Measurements from ENCODE around the gene HLA-DMB. TPM values are rescaled to one million over a fixed set of nuclear protein-coding genes. Genes with fewer than 3 reads are reported as not detected.

The HLA-DMB gene
- total RNA-seq, 4 donors from 2014 or later = 8.0 to 17.2 (median 11.0) TPM

DNA sequence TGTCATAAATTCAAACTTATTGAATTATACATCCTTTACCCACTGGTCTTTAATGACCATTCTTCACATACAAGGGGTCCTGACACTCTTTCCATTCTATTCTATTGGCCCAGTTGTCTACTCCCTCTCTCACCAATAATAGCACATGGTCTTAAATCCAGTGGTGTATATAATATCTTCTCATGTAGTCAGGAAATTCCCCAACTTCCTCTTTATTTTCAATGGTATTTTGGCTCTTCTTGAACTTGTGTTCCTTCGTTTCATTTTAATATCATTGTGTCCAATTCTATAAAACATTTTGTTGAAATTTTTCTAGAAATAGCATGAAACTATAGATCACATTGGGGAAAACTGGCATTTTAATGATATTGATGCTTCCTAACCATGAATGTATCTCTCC lies 50.0 kb downstream of the HLA-DMB start:
- no peak overlapping the region for H3K27ac ChIP-seq (replicated peaks in 1 of 4)
- H3K4me3 ChIP-seq = no peak overlapping the region
- H3K9me3 ChIP-seq = no peaks in the 10 kb centered on the region
- intact Hi-C loops (cut with DNase I) = no loop called here
- WGBS = 40% methylated on average over 1 of the region's 1 CpG
- DNase-seq (ENCODE audit: extremely low spot score) = no peak
- TF ChIP-seq POLR2AphosphoS5 (IDR thresholded peaks at IDR 0.05) (no peak), POLR2A (IDR thresholded peaks at IDR 0.05; ENCODE audit: low read depth) (no peak), EP300 (IDR thresholded peaks at IDR 0.05) (no peak)
- TF ChIP-seq, protein P1, sequence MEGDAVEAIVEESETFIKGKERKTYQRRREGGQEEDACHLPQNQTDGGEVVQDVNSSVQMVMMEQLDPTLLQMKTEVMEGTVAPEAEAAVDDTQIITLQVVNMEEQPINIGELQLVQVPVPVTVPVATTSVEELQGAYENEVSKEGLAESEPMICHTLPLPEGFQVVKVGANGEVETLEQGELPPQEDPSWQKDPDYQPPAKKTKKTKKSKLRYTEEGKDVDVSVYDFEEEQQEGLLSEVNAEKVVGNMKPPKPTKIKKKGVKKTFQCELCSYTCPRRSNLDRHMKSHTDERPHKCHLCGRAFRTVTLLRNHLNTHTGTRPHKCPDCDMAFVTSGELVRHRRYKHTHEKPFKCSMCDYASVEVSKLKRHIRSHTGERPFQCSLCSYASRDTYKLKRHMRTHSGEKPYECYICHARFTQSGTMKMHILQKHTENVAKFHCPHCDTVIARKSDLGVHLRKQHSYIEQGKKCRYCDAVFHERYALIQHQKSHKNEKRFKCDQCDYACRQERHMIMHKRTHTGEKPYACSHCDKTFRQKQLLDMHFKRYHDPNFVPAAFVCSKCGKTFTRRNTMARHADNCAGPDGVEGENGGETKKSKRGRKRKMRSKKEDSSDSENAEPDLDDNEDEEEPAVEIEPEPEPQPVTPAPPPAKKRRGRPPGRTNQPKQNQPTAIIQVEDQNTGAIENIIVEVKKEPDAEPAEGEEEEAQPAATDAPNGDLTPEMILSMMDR (IDR thresholded peaks at IDR 0.05) = no peak
- H3K27me3 ChIP-seq = no peaks in the 10 kb centered on the region
- H3K36me3 ChIP-seq = no peaks in the 10 kb centered on the region
- peaks cover 7 to 35% (median 32%) of the 10 kb centered on the region in 4 donors for H3K4me1 ChIP-seq

DNA sequence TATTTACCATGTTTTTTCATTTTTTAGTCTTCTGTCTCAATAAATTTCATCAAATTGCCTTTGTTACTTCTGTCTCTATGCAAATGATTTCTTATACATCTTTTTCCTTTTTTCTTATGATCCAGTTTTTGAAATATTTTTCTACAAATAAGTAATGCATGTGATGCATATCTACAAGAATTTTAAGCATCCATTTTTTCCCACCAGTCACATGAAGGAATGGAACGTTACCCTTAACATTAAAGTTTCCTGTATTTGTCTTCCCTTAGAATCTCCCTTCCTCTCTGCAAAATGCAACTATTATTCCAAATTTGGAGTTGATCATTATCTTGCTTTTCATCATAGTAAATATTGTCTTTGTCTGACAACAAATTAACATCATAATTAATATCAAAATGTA lies 51.3 kb downstream of the HLA-DMB start:
- peaks cover 0 to 27% (median 23%) of the 10 kb centered on the region in 4 donors for H3K4me1 ChIP-seq
- no peak for DNase-seq (ENCODE audit: extremely low spot score)
- no peaks in the 10 kb centered on the region for H3K9me3 ChIP-seq
- no peaks in the 10 kb centered on the region for H3K36me3 ChIP-seq
- 31% methylated on average over 1 of the region's 1 CpG for whole genome bisulfite sequencing
- TF ChIP-seq, protein P1 (IDR thresholded peaks at IDR 0.05) = no peak
- TF ChIP-seq POLR2AphosphoS5 (IDR thresholded peaks at IDR 0.05) (no peak), EP300 (IDR thresholded peaks at IDR 0.05) (no peak), POLR2A (IDR thresholded peaks at IDR 0.05; ENCODE audit: low read depth) (no peak)
- no peak overlapping the region for H3K4me3 ChIP-seq
- intact Hi-C loops (cut with DNase I) = loop anchor here (5.0 kb wide), 1 partner anchor 43 kb away; no protein-coding TSS in a partner anchor
- no peaks in the 10 kb centered on the region for H3K27me3 ChIP-seq
- H3K27ac ChIP-seq (replicated peaks in 1 of 4) = no peak overlapping the region

DNA sequence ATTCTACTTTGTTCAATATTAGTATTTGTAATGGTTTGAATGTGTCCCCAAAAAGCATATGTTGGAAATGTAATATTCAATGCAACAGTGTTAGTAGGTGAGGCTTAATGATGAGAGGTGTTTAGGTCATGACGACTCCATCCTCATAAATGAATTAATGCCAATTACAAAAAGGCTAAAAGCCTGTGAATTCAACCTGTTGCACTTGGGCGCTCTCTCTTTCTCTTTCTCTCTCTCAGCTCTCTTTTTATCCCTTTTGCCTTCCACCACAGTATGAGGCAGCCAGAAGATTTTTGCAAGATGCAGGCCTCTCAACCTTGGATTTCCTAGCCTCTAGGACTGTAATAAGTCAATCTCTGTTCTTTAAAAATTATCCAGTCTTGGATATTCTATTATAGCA lies 52.3 kb downstream of the HLA-DMB start:
- H3K4me3 ChIP-seq = no peak overlapping the region
- TF ChIP-seq POLR2AphosphoS5 (IDR thresholded peaks at IDR 0.05) (no peak), EP300 (IDR thresholded peaks at IDR 0.05) (no peak), POLR2A (IDR thresholded peaks at IDR 0.05; ENCODE audit: low read depth) (no peak)
- TF ChIP-seq, protein P1 (IDR thresholded peaks at IDR 0.05) = no peak
- no peaks in the 10 kb centered on the region for H3K27me3 ChIP-seq
- intact Hi-C loops (cut with DNase I) = loop anchor here (5.0 kb wide), 1 partner anchor 44 kb away; no protein-coding TSS in a partner anchor
- no peak for DNase-seq (ENCODE audit: extremely low spot score)
- peaks cover 0 to 24% (median 20%) of the 10 kb centered on the region in 4 donors for H3K4me1 ChIP-seq
- H3K9me3 ChIP-seq = no peaks in the 10 kb centered on the region
- H3K36me3 ChIP-seq = no peaks in the 10 kb centered on the region
- no peak overlapping the region for H3K27ac ChIP-seq (replicated peaks in 1 of 4)
- 75% methylated on average over 2 of the region's 2 CpGs for WGBS

DNA sequence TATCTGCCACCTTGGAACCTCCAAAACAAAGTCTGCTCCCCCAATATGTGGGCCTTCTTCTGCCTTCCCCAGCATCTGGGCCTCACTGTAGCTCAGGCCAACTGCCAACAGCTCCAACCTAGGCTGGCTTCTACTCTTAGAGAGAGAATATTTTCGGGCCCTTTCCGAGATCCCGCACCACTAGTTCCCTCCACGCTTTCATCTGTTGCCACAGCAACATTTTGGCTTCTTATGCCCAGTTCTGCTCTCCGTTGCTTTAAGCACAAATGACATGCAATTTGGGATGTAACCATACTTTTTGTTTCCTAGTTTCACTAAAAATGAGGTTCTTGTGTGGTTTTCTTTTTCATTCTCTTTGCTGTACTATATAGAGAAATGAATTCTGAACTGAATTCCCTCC lies 53.2 kb downstream of the HLA-DMB start:
- WGBS = 68% methylated on average over 5 of the region's 5 CpGs
- H3K9me3 ChIP-seq = no peaks in the 10 kb centered on the region
- intact Hi-C loops (cut with DNase I) = loop anchor here (5.0 kb wide), 1 partner anchor 45 kb away; no protein-coding TSS in a partner anchor
- H3K36me3 ChIP-seq = no peaks in the 10 kb centered on the region
- H3K27ac ChIP-seq (replicated peaks in 1 of 4) = peak overlapping the region in 2 of 4 donors; percentile 50 to 58
- H3K4me1 ChIP-seq = peaks cover 0 to 23% (median 18%) of the 10 kb centered on the region in 4 donors
- no peaks in the 10 kb centered on the region for H3K27me3 ChIP-seq
- TF ChIP-seq POLR2AphosphoS5 (IDR thresholded peaks at IDR 0.05) (no peak), EP300 (IDR thresholded peaks at IDR 0.05) (no peak), POLR2A (IDR thresholded peaks at IDR 0.05; ENCODE audit: low read depth) (no peak)
- TF ChIP-seq, protein P1 (IDR thresholded peaks at IDR 0.05) = no peak
- DNase-seq (ENCODE audit: extremely low spot score) = no peak
- no peak overlapping the region for H3K4me3 ChIP-seq

Data from esophagus muscularis mucosa (tissue), 4 donors.